ENCODE results near the gene SLC35F1. TPM values are rescaled to one million over a fixed set of nuclear protein-coding genes. Genes with fewer than 3 reads are reported as not detected.

Gene SLC35F1
- total and polyA plus RNA-seq, 5 donors from 2014 or later: not detected

- DNase-seq: no peak
- Mint-ChIP-seq H3K4me3 (peak overlapping the region; percentile 29 to 72 (median 64)), H3K4me1 (peaks cover 0 to 14% (median 7%) of the 10 kb centered on the region in 4 donors), H3K9me3 (peaks cover 0 to 1% (median 0%) of the 10 kb centered on the region in 7 donors), H3K27ac (no peak overlapping the region), H3K36me3 (peaks cover 5% of the 10 kb centered on the region), H3K27me3 (peaks cover 42% of the 10 kb centered on the region)
- peaks cover 12% of the 10 kb centered on the region for H3K4me1 ChIP-seq (ENCODE audit: control insufficient read depth, insufficient read depth, low read length, poor library complexity, severe bottlenecking)
- no peak overlapping the region for H3K4me3 ChIP-seq (ENCODE audit: low read depth, low read length)
- no peaks in the 10 kb centered on the region for H3K36me3 ChIP-seq (ENCODE audit: control insufficient read depth, insufficient read depth, low read length)
- no peak for ATAC-seq (ENCODE audit: low read depth in 2 of 2)
- H3K9me3 ChIP-seq (ENCODE audit: control insufficient read depth in 2 of 2, low read length in 2 of 2): no peaks in the 10 kb centered on the region
- H3K27ac ChIP-seq (ENCODE audit: insufficient read depth, low read length, poor library complexity, severe bottlenecking): no peak overlapping the region
- H3K27me3 ChIP-seq (ENCODE audit: control insufficient read depth, insufficient read depth, low read length): peaks cover 36% of the 10 kb centered on the region
Observed at GRCh38 chr6:117906507-117906957, 532 bp upstream of the SLC35F1 start.

GRCh38 chr6:117907601-117908245, 659 bp downstream of the SLC35F1 start:
- H3K9me3 Mint-ChIP-seq: peaks cover 0 to 2% (median 0%) of the 10 kb centered on the region in 7 donors
- no peak for ATAC-seq (ENCODE audit: low read depth in 2 of 2)
- H3K4me1 Mint-ChIP-seq: peaks cover 0 to 14% (median 7%) of the 10 kb centered on the region in 4 donors
- H3K27ac Mint-ChIP-seq: no peak overlapping the region
- peaks cover 5% of the 10 kb centered on the region for H3K36me3 Mint-ChIP-seq
- no peak overlapping the region for H3K4me3 Mint-ChIP-seq
- H3K27me3 ChIP-seq (ENCODE audit: control insufficient read depth, insufficient read depth, low read length): peaks cover 36% of the 10 kb centered on the region
- peaks cover 49% of the 10 kb centered on the region for H3K27me3 Mint-ChIP-seq
- no peak overlapping the region for H3K4me3 ChIP-seq (ENCODE audit: low read depth, low read length)
- H3K9me3 ChIP-seq (ENCODE audit: control insufficient read depth in 2 of 2, low read length in 2 of 2): no peaks in the 10 kb centered on the region
- peaks cover 12% of the 10 kb centered on the region for H3K4me1 ChIP-seq (ENCODE audit: control insufficient read depth, insufficient read depth, low read length, poor library complexity, severe bottlenecking)
- no peak overlapping the region for H3K27ac ChIP-seq (ENCODE audit: insufficient read depth, low read length, poor library complexity, severe bottlenecking)
- H3K36me3 ChIP-seq (ENCODE audit: control insufficient read depth, insufficient read depth, low read length): no peaks in the 10 kb centered on the region
- no peak for DNase-seq

GRCh38 chr6:117908246-117909068, 1.4 kb downstream of the SLC35F1 start:
- DNase-seq (no peak), ATAC-seq (ENCODE audit: low read depth in 2 of 2) (no peak)
- peaks cover 5% of the 10 kb centered on the region for H3K36me3 Mint-ChIP-seq

GRCh38 chr6:117909638-117910037, 2.6 kb downstream of the SLC35F1 start:
- H3K27me3 Mint-ChIP-seq: peaks cover 49% of the 10 kb centered on the region
- H3K36me3 Mint-ChIP-seq: peaks cover 5% of the 10 kb centered on the region
- H3K4me3 Mint-ChIP-seq: no peak overlapping the region
- Histone ChIP-seq H3K4me3 (ENCODE audit: low read depth, low read length) (no peak overlapping the region), H3K27ac (ENCODE audit: insufficient read depth, low read length, poor library complexity, severe bottlenecking) (no peak overlapping the region), H3K9me3 (ENCODE audit: control insufficient read depth in 2 of 2, low read length in 2 of 2) (no peaks in the 10 kb centered on the region), H3K27me3 (ENCODE audit: control insufficient read depth, insufficient read depth, low read length) (peaks cover 36% of the 10 kb centered on the region), H3K36me3 (ENCODE audit: control insufficient read depth, insufficient read depth, low read length) (no peaks in the 10 kb centered on the region), H3K4me1 (ENCODE audit: control insufficient read depth, insufficient read depth, low read length, poor library complexity, severe bottlenecking) (peaks cover 12% of the 10 kb centered on the region)
- ATAC-seq (ENCODE audit: low read depth in 2 of 2) (no peak), DNase-seq (no peak)
- H3K4me1 Mint-ChIP-seq: peaks cover 0 to 14% (median 7%) of the 10 kb centered on the region in 4 donors
- H3K27ac Mint-ChIP-seq: no peak overlapping the region
- H3K9me3 Mint-ChIP-seq: peaks cover 0 to 3% (median 0%) of the 10 kb centered on the region in 7 donors

More at GRCh38 chr6:117908246-117909068, 1.4 kb downstream of the SLC35F1 start:
- Histone ChIP-seq H3K9me3 (ENCODE audit: control insufficient read depth in 2 of 2, low read length in 2 of 2) (no peaks in the 10 kb centered on the region), H3K27me3 (ENCODE audit: control insufficient read depth, insufficient read depth, low read length) (peaks cover 36% of the 10 kb centered on the region), H3K4me1 (ENCODE audit: control insufficient read depth, insufficient read depth, low read length, poor library complexity, severe bottlenecking) (peaks cover 12% of the 10 kb centered on the region), H3K36me3 (ENCODE audit: control insufficient read depth, insufficient read depth, low read length) (no peaks in the 10 kb centered on the region), H3K27ac (ENCODE audit: insufficient read depth, low read length, poor library complexity, severe bottlenecking) (no peak overlapping the region), H3K4me3 (ENCODE audit: low read depth, low read length) (no peak overlapping the region)
- H3K27me3 Mint-ChIP-seq: peaks cover 53% of the 10 kb centered on the region
- H3K4me1 Mint-ChIP-seq: peaks cover 0 to 14% (median 7%) of the 10 kb centered on the region in 4 donors
- H3K9me3 Mint-ChIP-seq: peaks cover 0 to 3% (median 0%) of the 10 kb centered on the region in 7 donors
- H3K27ac Mint-ChIP-seq: no peak overlapping the region
- H3K4me3 Mint-ChIP-seq: peak overlapping the region in 3 of 4 donors; percentile 49 to 76 (median 69)

- H3K36me3 ChIP-seq (ENCODE audit: control insufficient read depth, insufficient read depth, low read length): no peaks in the 10 kb centered on the region
- Mint-ChIP-seq H3K27ac (no peak overlapping the region), H3K4me3 (peak overlapping the region in 1 of 4 donors; percentile 38), H3K27me3 (peaks cover 42% of the 10 kb centered on the region), H3K9me3 (peaks cover 0 to 3% (median 0%) of the 10 kb centered on the region in 7 donors), H3K4me1 (peaks cover 0 to 14% (median 7%) of the 10 kb centered on the region in 4 donors), H3K36me3 (peaks cover 5% of the 10 kb centered on the region)
- H3K27me3 ChIP-seq (ENCODE audit: control insufficient read depth, insufficient read depth, low read length): peaks cover 28% of the 10 kb centered on the region
- no peak overlapping the region for H3K4me3 ChIP-seq (ENCODE audit: low read depth, low read length)
- no peaks in the 10 kb centered on the region for H3K9me3 ChIP-seq (ENCODE audit: control insufficient read depth in 2 of 2, low read length in 2 of 2)
- DNase-seq: no peak
- H3K27ac ChIP-seq (ENCODE audit: insufficient read depth, low read length, poor library complexity, severe bottlenecking): no peak overlapping the region
- ATAC-seq (ENCODE audit: low read depth in 2 of 2): no peak
- H3K4me1 ChIP-seq (ENCODE audit: control insufficient read depth, insufficient read depth, low read length, poor library complexity, severe bottlenecking): peaks cover 12% of the 10 kb centered on the region
Observed at GRCh38 chr6:117910549-117910948, 3.5 kb downstream of the SLC35F1 start.

- Histone ChIP-seq H3K27ac (ENCODE audit: insufficient read depth, low read length, poor library complexity, severe bottlenecking) (no peak overlapping the region), H3K4me3 (ENCODE audit: low read depth, low read length) (no peak overlapping the region), H3K9me3 (ENCODE audit: control insufficient read depth in 2 of 2, low read length in 2 of 2) (no peaks in the 10 kb centered on the region), H3K4me1 (ENCODE audit: control insufficient read depth, insufficient read depth, low read length, poor library complexity, severe bottlenecking) (peaks cover 12% of the 10 kb centered on the region), H3K27me3 (ENCODE audit: control insufficient read depth, insufficient read depth, low read length) (peaks cover 27% of the 10 kb centered on the region), H3K36me3 (ENCODE audit: control insufficient read depth, insufficient read depth, low read length) (no peaks in the 10 kb centered on the region)
- DNase-seq (no peak), ATAC-seq (ENCODE audit: low read depth in 2 of 2) (no peak)
- peaks cover 5% of the 10 kb centered on the region for H3K36me3 Mint-ChIP-seq
- peaks cover 0 to 3% (median 0%) of the 10 kb centered on the region in 7 donors for H3K9me3 Mint-ChIP-seq
- peaks cover 0 to 14% (median 6%) of the 10 kb centered on the region in 4 donors for H3K4me1 Mint-ChIP-seq
- no peak overlapping the region for H3K27ac Mint-ChIP-seq
- H3K4me3 Mint-ChIP-seq: peak overlapping the region in 1 of 4 donors; percentile 51
- H3K27me3 Mint-ChIP-seq: peaks cover 36% of the 10 kb centered on the region
Observed at GRCh38 chr6:117911150-117911549, 4.1 kb downstream of the SLC35F1 start.

GRCh38 chr6:117911660-117912059, 4.6 kb downstream of the SLC35F1 start:
- Histone ChIP-seq H3K36me3 (ENCODE audit: control insufficient read depth, insufficient read depth, low read length) (no peaks in the 10 kb centered on the region), H3K27ac (ENCODE audit: insufficient read depth, low read length, poor library complexity, severe bottlenecking) (no peak overlapping the region), H3K4me1 (ENCODE audit: control insufficient read depth, insufficient read depth, low read length, poor library complexity, severe bottlenecking) (peaks cover 12% of the 10 kb centered on the region), H3K9me3 (ENCODE audit: control insufficient read depth in 2 of 2, low read length in 2 of 2) (no peaks in the 10 kb centered on the region), H3K27me3 (ENCODE audit: control insufficient read depth, insufficient read depth, low read length) (peaks cover 23% of the 10 kb centered on the region), H3K4me3 (ENCODE audit: low read depth, low read length) (no peak overlapping the region)
- DNase-seq (no peak), ATAC-seq (ENCODE audit: low read depth in 2 of 2) (no peak)
- Mint-ChIP-seq H3K4me3 (peak overlapping the region in 1 of 4 donors; percentile 51), H3K36me3 (peaks cover 5% of the 10 kb centered on the region), H3K27me3 (peaks cover 31% of the 10 kb centered on the region), H3K4me1 (peaks cover 0 to 10% (median 3%) of the 10 kb centered on the region in 4 donors), H3K27ac (no peak overlapping the region), H3K9me3 (peaks cover 0 to 3% (median 0%) of the 10 kb centered on the region in 7 donors)

Measured in CD4-positive, CD25-positive, alpha-beta regulatory T cell (primary cell).